ENCODE data around the gene RABGEF1.

DNA sequence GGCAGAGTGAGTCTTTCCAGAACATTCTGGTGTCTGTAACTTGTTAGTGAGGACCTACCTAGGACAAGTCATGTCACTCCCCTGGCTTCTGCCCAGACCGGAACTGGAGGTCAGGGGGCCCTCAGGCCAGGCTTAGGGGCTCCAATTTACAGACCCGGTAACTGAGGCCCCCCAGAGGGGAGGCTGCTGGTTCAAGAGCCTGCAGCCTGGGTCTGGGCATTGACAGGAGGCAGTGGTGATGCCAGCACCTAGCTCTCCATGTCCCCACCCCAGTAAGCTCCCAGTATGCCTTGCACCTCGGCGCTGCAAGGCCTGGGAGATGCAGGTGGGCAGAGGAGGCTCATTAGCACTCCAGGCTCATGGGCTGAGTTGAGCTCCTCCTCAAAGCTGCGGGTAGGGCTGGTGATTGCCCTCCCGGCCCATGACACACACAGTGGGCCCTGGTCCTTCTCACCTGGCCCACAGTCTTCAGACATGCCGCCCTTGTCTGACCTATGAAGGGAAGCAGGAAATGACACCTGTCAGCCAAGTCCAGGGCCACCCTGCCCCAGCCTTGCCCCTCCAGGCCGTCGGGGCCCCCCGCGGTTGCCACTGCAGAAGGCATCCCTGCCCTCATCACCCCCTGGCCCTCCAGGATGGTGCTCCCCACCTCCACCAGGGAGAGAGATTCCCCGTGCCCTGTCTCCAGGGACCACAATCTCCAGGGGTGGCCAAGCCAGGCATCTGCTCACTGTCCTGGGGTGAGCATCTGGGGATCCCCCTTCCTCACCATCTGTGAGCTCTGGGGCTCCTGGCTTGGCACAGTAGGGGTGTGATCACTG lies 92.2 kb downstream of the RABGEF1 start:
- TF ChIP-seq, protein P1, sequence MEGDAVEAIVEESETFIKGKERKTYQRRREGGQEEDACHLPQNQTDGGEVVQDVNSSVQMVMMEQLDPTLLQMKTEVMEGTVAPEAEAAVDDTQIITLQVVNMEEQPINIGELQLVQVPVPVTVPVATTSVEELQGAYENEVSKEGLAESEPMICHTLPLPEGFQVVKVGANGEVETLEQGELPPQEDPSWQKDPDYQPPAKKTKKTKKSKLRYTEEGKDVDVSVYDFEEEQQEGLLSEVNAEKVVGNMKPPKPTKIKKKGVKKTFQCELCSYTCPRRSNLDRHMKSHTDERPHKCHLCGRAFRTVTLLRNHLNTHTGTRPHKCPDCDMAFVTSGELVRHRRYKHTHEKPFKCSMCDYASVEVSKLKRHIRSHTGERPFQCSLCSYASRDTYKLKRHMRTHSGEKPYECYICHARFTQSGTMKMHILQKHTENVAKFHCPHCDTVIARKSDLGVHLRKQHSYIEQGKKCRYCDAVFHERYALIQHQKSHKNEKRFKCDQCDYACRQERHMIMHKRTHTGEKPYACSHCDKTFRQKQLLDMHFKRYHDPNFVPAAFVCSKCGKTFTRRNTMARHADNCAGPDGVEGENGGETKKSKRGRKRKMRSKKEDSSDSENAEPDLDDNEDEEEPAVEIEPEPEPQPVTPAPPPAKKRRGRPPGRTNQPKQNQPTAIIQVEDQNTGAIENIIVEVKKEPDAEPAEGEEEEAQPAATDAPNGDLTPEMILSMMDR (IDR thresholded peaks at IDR 0.05) = no peak
- TF ChIP-seq EZH2 (IDR thresholded peaks at IDR 0.05; ENCODE audit: borderline replicate concordance, insufficient read depth, low read depth, low read length, poor library complexity, severe bottlenecking) = no peak
